PFSK-1 (cell line): Measurements from ENCODE around the gene ALG9.

Experiments
- FOXP2 ChIP-seq: optimal IDR thresholded peaks from 2 replicates; pipeline ENCODE3; 2011; ENCODE audit warnings: borderline replicate concordance, control low read depth, inconsistent platforms; ENCODE audit not compliant: insufficient read depth; ENCODE audit errors: extremely low read length, extremely low read depth
- POLR2AphosphoS5 ChIP-seq: IDR thresholded peaks from 2 replicates; pipeline ENCODE4 v1.6.1; 2012; ENCODE audit warnings: low read depth, mild to moderate bottlenecking, control low read depth, low read length, moderate library complexity
- SIN3A ChIP-seq: IDR thresholded peaks from 2 replicates; pipeline ENCODE4 v1.6.1; 2012; ENCODE audit warnings: mild to moderate bottlenecking, low read length, moderate library complexity, borderline replicate concordance; ENCODE audit not compliant: insufficient read depth
- TAF1 ChIP-seq: IDR thresholded peaks from 2 replicates; pipeline ENCODE4 v1.6.1; 2012; ENCODE audit warnings: low read length, control low read depth, borderline replicate concordance; ENCODE audit not compliant: insufficient read depth
- TF ChIP-seq, protein P1 (sequence below), 2 experiments: IDR thresholded peaks; 2 replicates each; pipeline versions ENCODE4 v1.6.1 to v1.8.0; 2011 to 2012; ENCODE audit warnings: low read depth in 2 of 2, low read length in 2 of 2, control low read depth in 1 of 2, inconsistent platforms in 1 of 2, mild to moderate bottlenecking in 1 of 2, moderate library complexity in 1 of 2; ENCODE audit not compliant: insufficient read depth in 1 of 2

Gene ALG9

DNA sequence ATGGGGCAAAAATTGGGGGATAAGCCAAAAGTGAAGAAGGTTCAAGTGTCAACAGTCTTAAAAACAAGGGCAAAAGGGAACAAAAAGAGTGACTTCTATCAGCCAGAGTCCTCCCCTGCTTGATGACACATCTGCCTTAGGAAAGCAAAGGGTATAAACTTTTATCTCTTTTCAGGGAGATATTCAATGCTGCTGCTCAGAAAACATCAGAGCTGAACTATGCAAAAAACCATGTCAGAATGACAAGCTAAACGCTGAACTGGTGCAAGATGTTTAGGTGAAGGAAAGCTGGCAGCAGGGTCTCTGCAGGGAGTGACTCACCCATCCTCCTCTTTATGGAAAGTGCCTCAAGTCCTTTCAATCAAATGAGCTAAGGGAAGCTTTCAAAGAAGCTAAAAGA is 24.7 kb downstream of the ALG9 start:
- no peak for TF ChIP-seq TAF1
- TF ChIP-seq, protein P1, sequence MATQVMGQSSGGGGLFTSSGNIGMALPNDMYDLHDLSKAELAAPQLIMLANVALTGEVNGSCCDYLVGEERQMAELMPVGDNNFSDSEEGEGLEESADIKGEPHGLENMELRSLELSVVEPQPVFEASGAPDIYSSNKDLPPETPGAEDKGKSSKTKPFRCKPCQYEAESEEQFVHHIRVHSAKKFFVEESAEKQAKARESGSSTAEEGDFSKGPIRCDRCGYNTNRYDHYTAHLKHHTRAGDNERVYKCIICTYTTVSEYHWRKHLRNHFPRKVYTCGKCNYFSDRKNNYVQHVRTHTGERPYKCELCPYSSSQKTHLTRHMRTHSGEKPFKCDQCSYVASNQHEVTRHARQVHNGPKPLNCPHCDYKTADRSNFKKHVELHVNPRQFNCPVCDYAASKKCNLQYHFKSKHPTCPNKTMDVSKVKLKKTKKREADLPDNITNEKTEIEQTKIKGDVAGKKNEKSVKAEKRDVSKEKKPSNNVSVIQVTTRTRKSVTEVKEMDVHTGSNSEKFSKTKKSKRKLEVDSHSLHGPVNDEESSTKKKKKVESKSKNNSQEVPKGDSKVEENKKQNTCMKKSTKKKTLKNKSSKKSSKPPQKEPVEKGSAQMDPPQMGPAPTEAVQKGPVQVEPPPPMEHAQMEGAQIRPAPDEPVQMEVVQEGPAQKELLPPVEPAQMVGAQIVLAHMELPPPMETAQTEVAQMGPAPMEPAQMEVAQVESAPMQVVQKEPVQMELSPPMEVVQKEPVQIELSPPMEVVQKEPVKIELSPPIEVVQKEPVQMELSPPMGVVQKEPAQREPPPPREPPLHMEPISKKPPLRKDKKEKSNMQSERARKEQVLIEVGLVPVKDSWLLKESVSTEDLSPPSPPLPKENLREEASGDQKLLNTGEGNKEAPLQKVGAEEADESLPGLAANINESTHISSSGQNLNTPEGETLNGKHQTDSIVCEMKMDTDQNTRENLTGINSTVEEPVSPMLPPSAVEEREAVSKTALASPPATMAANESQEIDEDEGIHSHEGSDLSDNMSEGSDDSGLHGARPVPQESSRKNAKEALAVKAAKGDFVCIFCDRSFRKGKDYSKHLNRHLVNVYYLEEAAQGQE (IDR thresholded peaks at IDR 0.05; ENCODE audit: insufficient read depth in 1 of 2, low read depth in 2 of 2, low read length in 2 of 2), result no peak
- no peak for TF ChIP-seq FOXP2
- TF ChIP-seq POLR2AphosphoS5, result no peak
- no peak for TF ChIP-seq SIN3A

DNA sequence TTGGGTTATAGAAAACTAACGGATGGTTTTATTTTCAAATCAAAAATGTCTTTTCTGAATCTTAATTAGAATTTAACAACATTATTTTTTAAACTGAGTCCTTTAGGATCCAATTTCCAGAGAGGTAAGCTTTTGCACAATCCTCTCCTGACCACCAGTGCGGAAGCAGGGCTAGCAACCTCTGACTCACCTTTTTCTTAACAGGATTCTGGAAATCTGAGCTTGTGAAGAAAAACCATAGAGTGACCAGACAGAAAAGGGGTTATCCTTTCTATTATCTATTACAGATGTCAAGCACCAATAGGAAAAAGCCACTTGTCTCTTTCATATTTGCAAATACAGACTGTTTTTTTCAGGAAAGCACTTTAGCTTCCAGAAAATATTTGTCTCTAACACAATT is 25.3 kb downstream of the ALG9 start:
- TF ChIP-seq POLR2AphosphoS5, result no peak
- no peak for TF ChIP-seq FOXP2
- TF ChIP-seq, protein P1 (IDR thresholded peaks at IDR 0.05; ENCODE audit: insufficient read depth in 1 of 2, low read depth in 2 of 2, low read length in 2 of 2), result no peak
- no peak for TF ChIP-seq TAF1
- TF ChIP-seq SIN3A, result no peak

DNA sequence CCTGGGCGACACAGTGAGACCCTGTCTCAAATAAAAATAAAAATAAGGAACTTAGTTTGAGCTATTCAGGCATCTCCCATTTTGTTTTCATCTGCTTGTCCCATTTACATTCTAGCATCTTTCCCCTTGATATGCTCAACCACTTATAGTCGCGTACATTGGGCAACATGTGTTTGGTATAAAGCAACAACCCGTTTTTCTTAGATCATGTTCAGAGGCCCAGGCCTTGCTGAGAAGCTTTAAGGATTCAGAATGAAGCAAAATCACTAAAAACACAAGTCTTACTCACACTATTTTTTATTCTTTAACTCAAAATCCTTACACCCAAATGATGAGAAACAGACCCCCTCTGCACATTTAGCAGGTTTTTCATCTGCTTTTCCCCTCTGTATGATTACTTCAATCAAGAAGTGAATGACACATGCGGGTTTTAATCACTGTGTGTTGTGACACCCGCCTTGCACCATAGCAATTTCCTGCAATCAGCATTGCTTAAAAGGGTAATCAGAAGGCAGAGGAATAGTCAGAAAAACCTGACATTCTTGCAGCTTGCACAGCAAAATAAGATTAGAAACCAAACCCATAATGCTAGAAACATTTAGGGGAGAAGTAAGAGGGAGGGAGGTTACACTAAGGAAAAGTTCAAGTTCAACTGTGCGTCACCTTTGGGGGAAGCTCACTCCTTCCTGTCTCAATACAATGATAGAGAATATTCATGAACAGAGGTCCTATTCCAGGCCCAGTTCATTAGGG is 25.9 kb downstream of the ALG9 start:
- TF ChIP-seq SIN3A (no peak), FOXP2 (no peak), TAF1 (no peak), POLR2AphosphoS5 (no peak)
- TF ChIP-seq, protein P1 (IDR thresholded peaks at IDR 0.05; ENCODE audit: insufficient read depth in 1 of 2, low read depth in 2 of 2, low read length in 2 of 2), result no peak

DNA sequence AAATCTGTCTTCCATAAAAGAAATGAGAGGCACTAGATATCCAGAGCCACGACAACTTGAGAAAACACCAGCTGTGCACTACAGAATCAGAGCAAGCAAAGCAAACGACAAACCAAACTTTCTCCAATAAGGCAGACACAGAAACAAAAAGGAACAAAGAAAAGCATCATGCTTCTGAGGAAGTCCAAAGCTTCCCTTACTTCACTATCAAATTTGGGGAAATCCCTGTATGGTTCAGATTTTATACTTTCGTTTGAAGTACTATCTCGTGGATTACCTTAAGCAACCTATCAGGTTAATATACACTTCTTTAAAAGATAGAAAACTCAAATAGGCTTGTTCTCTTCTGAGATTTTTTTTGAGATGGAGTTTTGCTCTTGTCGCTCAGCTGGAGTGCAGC is 27.7 kb downstream of the ALG9 start:
- TF ChIP-seq POLR2AphosphoS5, result no peak
- TF ChIP-seq FOXP2, result no peak
- TF ChIP-seq TAF1, result no peak
- TF ChIP-seq SIN3A, result no peak
- TF ChIP-seq, protein P1 (IDR thresholded peaks at IDR 0.05; ENCODE audit: insufficient read depth in 1 of 2, low read depth in 2 of 2, low read length in 2 of 2), result no peak
